Suppressor macrophage treated with lipopolysaccharide for 4 hours (primary cell): ENCODE results near the gene SCAMP2.
A peak's percentile ranks its signal among the peaks of the same experiment; 100 is the strongest.

Experiments used
- DNase-seq: peaks from one replicate; pipeline ENCODE4 v3.0.0-alpha.2; 2020

The SCAMP2 gene

GRCh38 chr15:74857671-74858368 lies 15.3 kb downstream of the SCAMP2 start:
- no peak for DNase-seq

GRCh38 chr15:74857082-74857655 lies 16.0 kb downstream of the SCAMP2 start:
- no peak for DNase-seq

GRCh38 chr15:74856537-74856936 lies 16.6 kb downstream of the SCAMP2 start:
- DNase-seq = no peak

GRCh38 chr15:74855857-74856256 lies 17.3 kb downstream of the SCAMP2 start:
- no peak for DNase-seq

GRCh38 chr15:74854453-74855022 lies 18.6 kb downstream of the SCAMP2 start:
- DNase-seq = no peak

- no peak for DNase-seq
Measured at GRCh38 chr15:74851960-74852359, 21.2 kb downstream of the SCAMP2 start.

- no peak for DNase-seq
Measured at GRCh38 chr15:74850393-74850792, 22.8 kb downstream of the SCAMP2 start.

- no peak for DNase-seq
Measured at GRCh38 chr15:74847432-74847831, 25.7 kb downstream of the SCAMP2 start.

- DNase-seq = no peak
Measured at GRCh38 chr15:74845581-74845980, 27.6 kb downstream of the SCAMP2 start.

GRCh38 chr15:74845208-74845568 lies 28.0 kb downstream of the SCAMP2 start:
- DNase-seq = no peak

- no peak for DNase-seq
Measured at GRCh38 chr15:74844319-74845207, 28.6 kb downstream of the SCAMP2 start.

GRCh38 chr15:74843891-74844299 lies 29.3 kb downstream of the SCAMP2 start:
- no peak for DNase-seq

- DNase-seq = no peak
Measured at GRCh38 chr15:74843445-74843828, 29.7 kb downstream of the SCAMP2 start.

- DNase-seq = peak; percentile 96
Measured at GRCh38 chr15:74842581-74843444, 30.4 kb downstream of the SCAMP2 start, which contains the start of gene ULK3. Gene ULK3 (minus strand): TSS chr15:74843156. CDS start chr15:74843105, 51 bp downstream.

- DNase-seq = no peak
Measured at GRCh38 chr15:74841891-74842373, 31.2 kb downstream of the SCAMP2 start.

GRCh38 chr15:74840851-74841775 lies 32.1 kb downstream of the SCAMP2 start:
- DNase-seq = no peak

GRCh38 chr15:74839526-74840395 lies 33.4 kb downstream of the SCAMP2 start:
- no peak for DNase-seq

GRCh38 chr15:74838746-74839525 lies 34.2 kb downstream of the SCAMP2 start:
- DNase-seq = no peak

- DNase-seq = no peak
Measured at GRCh38 chr15:74838137-74838516, 35.0 kb downstream of the SCAMP2 start.
